H9 (cell line): ENCODE data around the gene GJD4. TPM values are rescaled to one million over a fixed set of nuclear protein-coding genes. Genes with fewer than 3 reads are reported as not detected.

ENCODE experiments used
- DNase-seq: peaks from one replicate; pipeline ENCODE4 v3.0.0-alpha.2; 2017
- H2AFZ ChIP-seq: one replicate; pipeline ENCODE4 v1.6.1; 2013; ENCODE audit warnings: mild to moderate bottlenecking, low read length, control low read depth, moderate library complexity
- H2AK5ac ChIP-seq: 2 replicates; pipeline ENCODE4 v1.6.1; 2013; ENCODE audit warnings: low read length, control low read depth, mixed read lengths; ENCODE audit not compliant: insufficient read length
- H2BK120ac ChIP-seq: one replicate; pipeline ENCODE4 v1.6.1; 2013; ENCODE audit warnings: low read depth, mild to moderate bottlenecking, low read length, control low read depth, inconsistent platforms; ENCODE audit not compliant: poor library complexity, severe bottlenecking
- H2BK12ac ChIP-seq: 2 replicates; pipeline ENCODE4 v1.6.1; 2013; ENCODE audit warnings: low read length, control low read depth, mixed read lengths, low read depth; ENCODE audit not compliant: insufficient read length
- H2BK15ac ChIP-seq: 2 replicates; pipeline ENCODE4 v1.6.1; 2013; ENCODE audit warnings: low read depth, low read length, control low read depth
- H2BK20ac ChIP-seq: one replicate; pipeline ENCODE4 v1.6.1; 2013; ENCODE audit warnings: low read depth, mild to moderate bottlenecking, low read length, control low read depth, inconsistent platforms; ENCODE audit not compliant: poor library complexity, severe bottlenecking
- H2BK5ac ChIP-seq: 2 replicates; pipeline ENCODE4 v1.6.1; 2013; ENCODE audit warnings: low read length, control low read depth, mixed read lengths; ENCODE audit not compliant: insufficient read length
- H3K14ac ChIP-seq: 2 replicates; pipeline ENCODE4 v1.6.1; 2013; ENCODE audit warnings: low read length, control low read depth; ENCODE audit not compliant: insufficient read depth
- H3K18ac ChIP-seq: 2 replicates; pipeline ENCODE4 v1.6.1; 2013; ENCODE audit warnings: low read depth, mild to moderate bottlenecking, mixed read lengths, low read length, control low read depth; ENCODE audit not compliant: insufficient read length
- H3K23ac ChIP-seq: 2 replicates; pipeline ENCODE4 v1.6.1; 2013; ENCODE audit warnings: low read length, control low read depth, mixed read lengths, low read depth; ENCODE audit not compliant: insufficient read length
- H3K23me2 ChIP-seq: 2 replicates; pipeline ENCODE4 v1.6.1; 2013; ENCODE audit warnings: low read depth, mild to moderate bottlenecking, mixed read lengths, low read length, control low read depth; ENCODE audit not compliant: insufficient read length, poor library complexity, severe bottlenecking
- H3K27ac ChIP-seq: 2 replicates; pipeline ENCODE4 v1.5.1; 2013; ENCODE audit warnings: low read length, control low read depth, mixed read lengths, low read depth; ENCODE audit not compliant: insufficient read length
- H3K27me3 ChIP-seq: 2 replicates; pipeline ENCODE4 v1.6.1; 2013; ENCODE audit warnings: low read length, control low read depth, inconsistent platforms; ENCODE audit not compliant: insufficient read depth
- H3K4ac ChIP-seq: 2 replicates; pipeline ENCODE4 v1.6.1; 2013; ENCODE audit warnings: low read depth, mild to moderate bottlenecking, control low read depth, inconsistent platforms, low read length, moderate library complexity
- H3K4me1 ChIP-seq: 2 replicates; pipeline ENCODE4 v1.6.1; 2013; ENCODE audit warnings: low read length, control low read depth, inconsistent platforms; ENCODE audit not compliant: insufficient read depth
- H3K4me2 ChIP-seq: 2 replicates; pipeline ENCODE4 v1.6.1; 2013; ENCODE audit warnings: low read length, control low read depth, mixed read lengths; ENCODE audit not compliant: insufficient read length, insufficient read depth
- H3K56ac ChIP-seq: 2 replicates; pipeline ENCODE4 v1.6.1; 2013; ENCODE audit warnings: low read depth, mild to moderate bottlenecking, mixed read lengths, low read length, control low read depth; ENCODE audit not compliant: insufficient read length
- H3K79me1 ChIP-seq: 2 replicates; pipeline ENCODE4 v1.6.1; 2013; ENCODE audit warnings: low read depth, mild to moderate bottlenecking, moderate library complexity, low read length, control low read depth, inconsistent platforms; ENCODE audit not compliant: insufficient read depth, poor library complexity, severe bottlenecking
- H3K79me2 ChIP-seq: 2 replicates; pipeline ENCODE4 v1.6.1; 2013; ENCODE audit warnings: low read length, control low read depth, inconsistent platforms; ENCODE audit not compliant: insufficient read depth
- H3K9ac ChIP-seq: 2 replicates; pipeline ENCODE4 v1.6.1; 2013; ENCODE audit warnings: low read length, control low read depth, mixed read lengths; ENCODE audit not compliant: insufficient read length; ENCODE audit errors: extremely low read depth
- H3K9me3 ChIP-seq: one replicate; pipeline ENCODE4 v1.6.1; 2013; ENCODE audit warnings: low read depth, low read length, inconsistent platforms; ENCODE audit not compliant: control insufficient read depth
- H3T11ph ChIP-seq: one replicate; pipeline ENCODE4 v1.6.1; 2013; ENCODE audit warnings: mild to moderate bottlenecking, low read length, control low read depth, inconsistent platforms
- H4K20me1 ChIP-seq: one replicate; pipeline ENCODE4 v1.6.1; 2013; ENCODE audit not compliant: control insufficient read depth, insufficient read length, insufficient read depth
- H4K5ac ChIP-seq: 2 replicates; pipeline ENCODE4 v1.6.1; 2013; ENCODE audit warnings: low read depth, mild to moderate bottlenecking, mixed read lengths, low read length, control low read depth; ENCODE audit not compliant: insufficient read length
- H4K8ac ChIP-seq: replicated peaks from 2 replicates; pipeline ENCODE4 v1.6.1; 2013; ENCODE audit warnings: low read length, control low read depth, mixed read lengths, low read depth; ENCODE audit not compliant: insufficient read length
- H4K91ac ChIP-seq: 2 replicates; pipeline ENCODE4 v1.6.1; 2013; ENCODE audit warnings: low read depth, mild to moderate bottlenecking, moderate library complexity, mixed read lengths, low read length, control low read depth; ENCODE audit not compliant: insufficient read length
- H3K27ac Mint-ChIP-seq, 3 experiments: 2 replicates in 2 of 3; 3 replicates in 1 of 3; pipeline ENCODE4 v1.8.0; 2020 to 2021; ENCODE audit warnings: mixed read lengths in 3 of 3, mild to moderate bottlenecking in 1 of 3, moderate library complexity in 1 of 3
- H3K27me3 Mint-ChIP-seq: 2 replicates; pipeline ENCODE4 v1.8.0; 2021; ENCODE audit warnings: low read depth, mild to moderate bottlenecking, moderate library complexity, mixed read lengths
- H3K36me3 Mint-ChIP-seq, 3 experiments: 2 replicates in 2 of 3; 3 replicates in 1 of 3; pipeline ENCODE4 v1.8.0; 2020 to 2021; ENCODE audit warnings: low read depth in 3 of 3, mixed read lengths in 3 of 3; ENCODE audit not compliant: insufficient read depth in 1 of 3
- H3K4me1 Mint-ChIP-seq, 2 experiments: 2 replicates each; pipeline ENCODE4 v1.8.0; 2020; ENCODE audit warnings: mixed read lengths in 2 of 2
- H3K4me3 Mint-ChIP-seq, 2 experiments: 2 replicates in 1 of 2; 3 replicates in 1 of 2; pipeline ENCODE4 v1.8.0; 2020 to 2021; ENCODE audit warnings: mild to moderate bottlenecking in 2 of 2, mixed read lengths in 2 of 2, moderate library complexity in 1 of 2
- H3K9me3 Mint-ChIP-seq, 2 experiments: 2 replicates in 1 of 2; 3 replicates in 1 of 2; pipeline ENCODE4 v1.8.0; 2020; ENCODE audit warnings: mild to moderate bottlenecking in 2 of 2, mixed read lengths in 2 of 2, moderate library complexity in 1 of 2
- WGBS: extraction: QIAGEN DNeasy Blood & Tissue Kit; methylation state at CpG from one replicate; pipeline ENCODE4 v1.1.7; 2013; ENCODE audit warnings: missing lambda C conversion rate, low lambda C conversion rate, mixed read lengths; ENCODE audit not compliant: insufficient read length; ENCODE audit errors: extremely low coverage; 5-methylcytosine and 5-hydroxymethylcytosine counted together
- total RNA-seq: library from RNA; stranded (reverse); gene quantifications from 2 replicates; pipeline ENCODE4 v1.2.1, GENCODE V29; 2021
- TF ChIP-seq, protein P1 (sequence below): fragments of 200-600 bp; sonication (generic); conservative IDR thresholded peaks from 3 replicates; pipeline ENCODE4 v1.8.0; 2021; ENCODE audit warnings: antibody characterized with exemption, mild to moderate bottlenecking

Gene GJD4
- total RNA-seq, 1 experiment from 2014 or later: not detected

DNA sequence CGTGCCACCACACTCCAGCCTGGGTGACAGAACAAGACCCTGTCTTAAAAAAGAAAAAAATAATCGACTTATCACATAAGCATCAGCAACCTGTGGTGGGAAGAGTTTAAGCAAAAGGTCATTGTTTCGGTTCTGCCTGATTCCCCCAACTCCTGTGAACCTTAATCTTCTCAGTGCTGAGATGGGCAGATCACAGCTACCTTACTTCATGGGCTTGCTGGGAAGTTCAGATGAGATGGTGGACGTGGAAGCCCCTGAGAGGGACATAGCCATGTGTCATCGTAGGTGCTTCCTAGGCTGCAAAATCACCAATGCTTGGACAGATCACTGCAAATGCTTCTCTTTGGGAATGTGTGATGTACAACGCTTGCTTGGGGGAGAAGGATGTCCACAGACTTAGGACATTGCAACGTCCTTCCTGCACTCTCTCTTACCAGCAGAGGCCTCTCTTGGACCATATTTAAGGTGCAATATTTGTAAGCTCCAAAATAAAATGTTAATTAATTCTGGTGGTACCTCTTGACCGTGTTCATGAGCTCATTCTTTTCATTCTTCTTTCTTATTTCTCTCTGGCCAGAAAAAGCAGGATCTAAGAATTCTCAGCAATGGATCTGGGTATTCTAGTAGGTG lies 8.6 kb downstream of the GJD4 start:
- Mint-ChIP-seq H3K27ac (no peak overlapping the region), H3K27me3 (no peaks in the 10 kb centered on the region)
- H3K18ac ChIP-seq: no peak overlapping the region

More for the DNA sequence above, 8.6 kb downstream of the GJD4 start:
- no peak overlapping the region for H2BK20ac ChIP-seq
- peaks cover 7 to 11% (median 11%) of the 10 kb centered on the region in 3 experiments for H3K36me3 Mint-ChIP-seq
- no peak overlapping the region for H4K5ac ChIP-seq
- no peak overlapping the region for H3K4me2 ChIP-seq
- WGBS: no CpG with 5 or more reads among the region's 8 CpGs
- peaks cover 3 to 5% of the 10 kb centered on the region in 2 experiments; a peak in 3 of 4 replicates for H3K4me1 Mint-ChIP-seq
- no peak overlapping the region for H4K91ac ChIP-seq
- H2AK5ac ChIP-seq: no peak overlapping the region
- H3K9me3 Mint-ChIP-seq: peaks cover 14 to 15% of the 10 kb centered on the region in 2 experiments
- H3K27me3 ChIP-seq: no peaks in the 10 kb centered on the region; the same call in 1 of the 2 replicates
- no peak overlapping the region for H3K14ac ChIP-seq
- H3K9me3 ChIP-seq: no peaks in the 10 kb centered on the region
- no peaks in the 10 kb centered on the region for H3K23me2 ChIP-seq
- H3K79me2 ChIP-seq: no peaks in the 10 kb centered on the region
- H2BK12ac ChIP-seq: no peak overlapping the region
- no peaks in the 10 kb centered on the region for H3K79me1 ChIP-seq
- no peak overlapping the region for H3K23ac ChIP-seq
- H2AFZ ChIP-seq: no peak overlapping the region
- no peak overlapping the region for H2BK5ac ChIP-seq
- no peak overlapping the region for H3K9ac ChIP-seq
- no peak overlapping the region for H3K4ac ChIP-seq
- H4K8ac ChIP-seq: no peak overlapping the region
- H3K56ac ChIP-seq: no peak overlapping the region
- H2BK15ac ChIP-seq: no peak overlapping the region
- H3K4me1 ChIP-seq: no peaks in the 10 kb centered on the region
- DNase-seq: no peak
- TF ChIP-seq, protein P1, sequence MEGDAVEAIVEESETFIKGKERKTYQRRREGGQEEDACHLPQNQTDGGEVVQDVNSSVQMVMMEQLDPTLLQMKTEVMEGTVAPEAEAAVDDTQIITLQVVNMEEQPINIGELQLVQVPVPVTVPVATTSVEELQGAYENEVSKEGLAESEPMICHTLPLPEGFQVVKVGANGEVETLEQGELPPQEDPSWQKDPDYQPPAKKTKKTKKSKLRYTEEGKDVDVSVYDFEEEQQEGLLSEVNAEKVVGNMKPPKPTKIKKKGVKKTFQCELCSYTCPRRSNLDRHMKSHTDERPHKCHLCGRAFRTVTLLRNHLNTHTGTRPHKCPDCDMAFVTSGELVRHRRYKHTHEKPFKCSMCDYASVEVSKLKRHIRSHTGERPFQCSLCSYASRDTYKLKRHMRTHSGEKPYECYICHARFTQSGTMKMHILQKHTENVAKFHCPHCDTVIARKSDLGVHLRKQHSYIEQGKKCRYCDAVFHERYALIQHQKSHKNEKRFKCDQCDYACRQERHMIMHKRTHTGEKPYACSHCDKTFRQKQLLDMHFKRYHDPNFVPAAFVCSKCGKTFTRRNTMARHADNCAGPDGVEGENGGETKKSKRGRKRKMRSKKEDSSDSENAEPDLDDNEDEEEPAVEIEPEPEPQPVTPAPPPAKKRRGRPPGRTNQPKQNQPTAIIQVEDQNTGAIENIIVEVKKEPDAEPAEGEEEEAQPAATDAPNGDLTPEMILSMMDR: peak; percentile 62
- H2BK120ac ChIP-seq: no peak overlapping the region
- H4K20me1 ChIP-seq: no peaks in the 10 kb centered on the region
- no peak overlapping the region for H3T11ph ChIP-seq
- no peak overlapping the region for H3K27ac ChIP-seq
- no peak overlapping the region for H3K4me3 Mint-ChIP-seq
